Neuron (in vitro differentiated cells): ENCODE data around the gene INPP5A.
"Not testable (repeated sequence)": the region's sequence is repeated elsewhere in the genome, so short reads cannot be mapped to it uniquely, and the experiment has no call there.

Experiments used
- H2AFZ ChIP-seq: one replicate; pipeline ENCODE4 v1.6.1; 2013; ENCODE audit warnings: low read depth, mild to moderate bottlenecking, inconsistent platforms, low read length, moderate library complexity
- H3K27me3 ChIP-seq: one replicate; pipeline ENCODE4 v1.6.1; 2013; ENCODE audit warnings: low read length; ENCODE audit not compliant: insufficient read depth
- H3K36me3 ChIP-seq: one replicate; pipeline ENCODE4 v1.6.1; 2013; ENCODE audit warnings: low read length; ENCODE audit not compliant: insufficient read depth
- H3K4me1 ChIP-seq: one replicate; pipeline ENCODE4 v1.6.1; 2013; ENCODE audit warnings: low read length; ENCODE audit not compliant: insufficient read depth
- H3K4me3 ChIP-seq: 2 replicates; pipeline ENCODE4 v1.5.1; 2013; ENCODE audit warnings: mild to moderate bottlenecking, low read length, moderate library complexity
- H3K9me3 ChIP-seq: one replicate; pipeline ENCODE4 v1.6.1; 2013; ENCODE audit warnings: low read length

INPP5A gene

GRCh38 chr10:132701099-132701845 is 163.7 kb downstream of the INPP5A start:
- H3K9me3 ChIP-seq: peaks cover 27% of the 10 kb centered on the region
- H3K4me1 ChIP-seq: no peaks in the 10 kb centered on the region
- H2AFZ ChIP-seq: no peak overlapping the region
- H3K36me3 ChIP-seq: peaks cover 5% of the 10 kb centered on the region
- H3K27me3 ChIP-seq: no peaks in the 10 kb centered on the region
- no peak overlapping the region for H3K4me3 ChIP-seq

- H3K27me3 ChIP-seq: no peaks in the 10 kb centered on the region
- no peak overlapping the region for H2AFZ ChIP-seq
- H3K9me3 ChIP-seq: peaks cover 30% of the 10 kb centered on the region
- H3K4me3 ChIP-seq: no peak overlapping the region
- peaks cover 5% of the 10 kb centered on the region for H3K36me3 ChIP-seq
- H3K4me1 ChIP-seq: no peaks in the 10 kb centered on the region
Measured at GRCh38 chr10:132701846-132702190, 164.2 kb downstream of the INPP5A start.

GRCh38 chr10:132702601-132703418 is 165.2 kb downstream of the INPP5A start:
- Histone ChIP-seq H3K27me3 (no peaks in the 10 kb centered on the region), H3K9me3 (peaks cover 39% of the 10 kb centered on the region), H2AFZ (no peak overlapping the region), H3K4me3 (no peak overlapping the region), H3K4me1 (no peaks in the 10 kb centered on the region), H3K36me3 (peaks cover 5% of the 10 kb centered on the region)

GRCh38 chr10:132703419-132704007 is 165.9 kb downstream of the INPP5A start:
- H3K4me1 ChIP-seq: no peaks in the 10 kb centered on the region
- no peak overlapping the region for H3K4me3 ChIP-seq
- H3K27me3 ChIP-seq: no peaks in the 10 kb centered on the region
- H3K36me3 ChIP-seq: peaks cover 5% of the 10 kb centered on the region
- H2AFZ ChIP-seq: no peak overlapping the region
- H3K9me3 ChIP-seq: peaks cover 38% of the 10 kb centered on the region

DNA sequence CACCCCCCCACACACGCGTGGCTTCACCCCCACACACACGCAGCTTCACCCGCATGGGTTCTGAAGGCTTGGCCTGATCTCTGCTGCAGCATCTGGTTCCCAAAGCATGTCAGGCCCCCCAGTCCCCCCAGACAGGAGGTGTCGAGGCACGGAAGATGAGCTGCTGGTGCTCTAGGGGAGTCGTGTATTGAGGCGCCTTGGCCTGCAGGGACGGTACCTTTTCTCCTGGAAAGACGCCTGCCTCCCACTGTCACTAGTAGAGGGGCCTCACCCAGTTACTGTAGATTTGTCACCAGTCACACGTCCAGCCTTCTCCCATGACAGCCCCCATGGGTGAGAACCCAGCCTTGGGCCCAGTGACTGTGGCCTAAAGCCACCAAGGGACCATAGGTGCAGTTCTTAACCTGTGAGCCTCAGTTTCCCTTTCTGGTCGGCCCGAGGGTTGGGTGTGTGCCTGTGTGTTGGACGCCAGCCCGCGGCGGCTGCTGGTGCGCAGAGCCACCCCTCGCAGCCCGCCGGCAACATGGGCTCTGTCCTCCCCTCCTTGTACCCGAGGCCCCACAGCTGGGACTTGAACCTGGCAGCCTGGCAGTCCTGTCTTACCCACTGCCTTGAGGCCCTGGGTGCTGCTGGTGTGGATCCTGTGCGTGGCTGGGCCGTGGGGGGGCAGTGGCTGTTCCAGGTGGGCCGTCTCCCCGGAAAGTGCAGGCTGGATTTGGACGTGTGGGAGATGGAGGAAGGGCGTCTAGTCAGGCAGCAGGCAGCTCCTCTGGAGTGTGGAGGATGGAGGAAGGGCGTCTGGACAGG is 166.6 kb downstream of the INPP5A start:
- Histone ChIP-seq H2AFZ (no peak overlapping the region), H3K27me3 (no peaks in the 10 kb centered on the region), H3K4me1 (no peaks in the 10 kb centered on the region), H3K9me3 (peaks cover 38% of the 10 kb centered on the region), H3K4me3 (no peak overlapping the region), H3K36me3 (peaks cover 5% of the 10 kb centered on the region)

GRCh38 chr10:132704815-132705064 is 167.2 kb downstream of the INPP5A start:
- not testable (repeated sequence) for H3K27me3 ChIP-seq, H3K36me3 ChIP-seq, H2AFZ ChIP-seq

GRCh38 chr10:132705173-132705572 is 167.6 kb downstream of the INPP5A start:
- no peaks in the 10 kb centered on the region for H3K27me3 ChIP-seq
- peaks cover 5% of the 10 kb centered on the region for H3K36me3 ChIP-seq
- no peak overlapping the region for H3K4me3 ChIP-seq
- peaks cover 38% of the 10 kb centered on the region for H3K9me3 ChIP-seq
- H2AFZ ChIP-seq: no peak overlapping the region
- H3K4me1 ChIP-seq: no peaks in the 10 kb centered on the region

More at GRCh38 chr10:132704815-132705064, 167.2 kb downstream of the INPP5A start:
- peaks cover 38% of the 10 kb centered on the region for H3K9me3 ChIP-seq
- not testable (repeated sequence) for H3K4me1 ChIP-seq, H3K4me3 ChIP-seq

GRCh38 chr10:132705943-132706342 is 168.4 kb downstream of the INPP5A start:
- no peaks in the 10 kb centered on the region for H3K4me1 ChIP-seq
- H2AFZ ChIP-seq: no peak overlapping the region
- no peak overlapping the region for H3K4me3 ChIP-seq
- peaks cover 38% of the 10 kb centered on the region for H3K9me3 ChIP-seq
- H3K27me3 ChIP-seq: no peaks in the 10 kb centered on the region
- peaks cover 9% of the 10 kb centered on the region for H3K36me3 ChIP-seq

GRCh38 chr10:132706701-132707100 is 169.1 kb downstream of the INPP5A start:
- Histone ChIP-seq H3K4me1 (peaks cover 5% of the 10 kb centered on the region), H2AFZ (no peak overlapping the region), H3K36me3 (peaks cover 9% of the 10 kb centered on the region), H3K9me3 (peaks cover 34% of the 10 kb centered on the region), H3K4me3 (no peak overlapping the region), H3K27me3 (no peaks in the 10 kb centered on the region)

DNA sequence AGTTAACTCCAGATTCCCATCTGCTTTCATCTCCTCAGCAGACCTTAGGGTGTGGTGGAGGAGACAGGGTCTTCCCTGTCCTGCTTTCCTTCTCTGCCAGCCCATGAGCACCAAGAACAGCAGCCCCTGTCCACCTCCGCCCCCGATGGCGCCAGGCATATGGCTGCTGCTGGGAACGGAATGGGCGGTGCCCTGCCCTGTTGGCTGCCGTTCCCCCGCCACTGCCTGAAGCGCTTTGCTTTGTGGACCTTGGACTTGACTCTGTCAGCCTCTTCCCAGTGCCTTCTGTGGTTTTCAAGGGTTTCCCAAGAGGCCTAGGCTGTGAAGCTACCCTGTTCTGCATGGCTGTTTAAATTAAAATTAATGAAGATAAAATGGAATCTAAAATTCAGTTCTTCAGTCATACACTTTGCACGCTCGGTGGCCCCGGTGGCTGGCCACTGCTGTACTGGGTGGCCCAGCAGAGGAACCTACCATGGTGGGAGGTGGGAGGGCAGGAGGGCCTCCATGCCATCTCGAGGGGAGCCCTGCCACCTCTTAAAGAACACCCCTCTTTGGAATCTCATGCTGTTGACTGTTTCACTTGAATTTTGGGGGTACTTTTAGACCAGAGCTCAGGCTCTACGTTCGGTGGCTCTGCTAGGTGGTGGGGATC is 169.7 kb downstream of the INPP5A start:
- H2AFZ ChIP-seq: no peak overlapping the region
- peaks cover 5% of the 10 kb centered on the region for H3K4me1 ChIP-seq

DNA sequence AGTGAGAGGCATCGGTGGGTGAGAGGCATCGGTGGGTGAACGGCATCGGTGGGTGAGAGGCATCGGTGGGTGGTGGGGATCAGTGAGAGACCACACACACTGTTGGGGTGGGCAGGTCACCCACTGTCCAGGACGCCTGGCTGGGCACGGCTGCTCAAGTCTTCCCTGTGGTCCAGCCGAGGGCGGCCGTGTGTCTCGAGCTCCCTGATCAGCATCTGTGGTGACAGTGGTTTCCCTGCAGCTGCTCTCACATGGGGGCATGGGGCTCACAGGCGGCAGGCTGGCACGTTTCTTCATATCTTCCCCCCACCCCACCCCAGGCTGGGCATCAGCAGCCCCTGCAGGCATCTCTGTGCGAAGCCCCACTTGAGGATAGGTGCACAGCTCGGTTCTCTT is 170.2 kb downstream of the INPP5A start:
- no peaks in the 10 kb centered on the region for H3K27me3 ChIP-seq
- peaks cover 9% of the 10 kb centered on the region for H3K36me3 ChIP-seq
- peaks cover 8% of the 10 kb centered on the region for H3K4me1 ChIP-seq
- H3K4me3 ChIP-seq: no peak overlapping the region
- H3K9me3 ChIP-seq: peaks cover 32% of the 10 kb centered on the region
- H2AFZ ChIP-seq: no peak overlapping the region

More for the DNA sequence above, 169.7 kb downstream of the INPP5A start:
- Histone ChIP-seq H3K27me3 (no peaks in the 10 kb centered on the region), H3K9me3 (peaks cover 32% of the 10 kb centered on the region), H3K36me3 (peaks cover 9% of the 10 kb centered on the region), H3K4me3 (no peak overlapping the region)

DNA sequence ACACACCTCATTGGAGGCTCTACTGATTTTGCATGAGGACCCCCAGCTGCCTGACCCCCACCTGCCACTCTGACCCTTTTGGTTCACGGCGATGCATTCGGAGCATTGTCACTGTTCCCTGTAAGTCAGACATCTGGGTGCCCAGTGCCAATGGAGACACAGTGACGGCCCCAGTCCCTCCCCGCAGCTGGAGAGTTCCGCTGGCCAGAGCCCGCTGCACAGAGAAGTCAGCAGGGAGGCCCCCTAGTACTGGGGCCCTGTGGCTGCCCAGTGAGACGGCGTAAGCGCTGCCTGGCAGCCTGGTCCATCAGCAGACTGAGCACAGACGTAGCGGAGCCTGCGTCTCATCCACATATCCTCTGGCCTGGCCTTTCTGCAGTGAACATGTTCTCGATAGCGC is 170.9 kb downstream of the INPP5A start:
- Histone ChIP-seq H3K4me1 (peaks cover 15% of the 10 kb centered on the region), H3K9me3 (peaks cover 30% of the 10 kb centered on the region), H3K36me3 (peaks cover 5% of the 10 kb centered on the region), H3K27me3 (no peaks in the 10 kb centered on the region), H3K4me3 (no peak overlapping the region), H2AFZ (no peak overlapping the region)
